SK-N-SH (cell line): Measurements from ENCODE around the gene IL1RL2. TPM values are rescaled to one million over a fixed set of nuclear protein-coding genes. Genes with fewer than 3 reads are reported as not detected.

Experiments used
- CTCF ChIA-PET: fragments of 300-600, 350-600 bp; formaldehyde crosslinking; extraction: SDS; loops from one replicate; lab custom pipeline; 2021; lab: Yijun Ruan, JAX
- POLR2A ChIA-PET: fragments of 350-600 bp; sonication (Branson Sonifier 250); formaldehyde crosslinking; extraction: SDS; loops from one replicate; lab custom pipeline; 2020; ENCODE audit warnings: antibody characterized with exemption, inconsistent platforms; lab: Yijun Ruan, JAX
- DNase-seq: peaks from one replicate; pipeline ENCODE4 v3.0.0; 2012
- H2AFZ ChIP-seq: fragments of 200-600 bp; sonication (generic); 2 replicates; pipeline ENCODE4 v1.8.1; 2016; ENCODE audit warnings: antibody characterized with exemption, mild to moderate bottlenecking, low read depth
- H3F3A ChIP-seq: fragments of 200-600 bp; sonication (generic); replicated peaks from 2 replicates; pipeline ENCODE3; 2016; ENCODE audit warnings: antibody characterized with exemption, mild to moderate bottlenecking; ENCODE audit not compliant: insufficient read depth
- H3K27ac ChIP-seq, 2 experiments: fragments of 200-500 bp in 1 of 2; fragments of 200-600 bp in 1 of 2; sonication (Bioruptor generic) in 1 of 2; sonication (generic), shearing (Covaris generic) in 1 of 2; 2 replicates each; pipeline versions ENCODE4 v1.5.1 to v1.6.1; 2014 to 2016; ENCODE audit warnings: low read depth in 2 of 2, inconsistent platforms in 1 of 2, low read length in 1 of 2, mild to moderate bottlenecking in 1 of 2, mixed read lengths in 1 of 2
- H3K27me3 ChIP-seq: fragments of 200-600 bp; sonication (generic), shearing (Covaris generic); 2 replicates; pipeline ENCODE4 v1.6.1; 2016; ENCODE audit warnings: mixed run types; ENCODE audit not compliant: insufficient read depth
- H3K36me3 ChIP-seq, 2 experiments: fragments of 200-500 bp in 1 of 2; fragments of 200-600 bp in 1 of 2; sonication (Bioruptor generic) in 1 of 2; sonication (generic) in 1 of 2; replicated peaks in 1 of 2; 2 replicates each; pipeline versions ENCODE3 to v1.5.1; 2014 to 2016; ENCODE audit warnings: low read length in 1 of 2, mild to moderate bottlenecking in 1 of 2; ENCODE audit not compliant: insufficient read depth in 2 of 2, control insufficient read depth in 1 of 2
- H3K4me1 ChIP-seq, 2 experiments: fragments of 200-500 bp in 1 of 2; fragments of 200-600 bp in 1 of 2; sonication (Bioruptor generic) in 1 of 2; sonication (generic), shearing (Covaris generic) in 1 of 2; 2 replicates each; pipeline versions ENCODE4 v1.5.1 to v1.6.1; 2014 to 2016; ENCODE audit warnings: low read depth in 1 of 2, low read length in 1 of 2, mixed run types in 1 of 2; ENCODE audit not compliant: insufficient read depth in 2 of 2, control insufficient read depth in 1 of 2
- H3K4me2 ChIP-seq: fragments of 200-600 bp; sonication (generic), shearing (Covaris generic); 2 replicates; pipeline ENCODE4 v1.6.1; 2017; ENCODE audit warnings: mixed run types
- H3K4me3 ChIP-seq, 2 experiments: fragments of 200-500 bp in 1 of 2; fragments of 200-600 bp in 1 of 2; sonication (Bioruptor generic) in 1 of 2; sonication (generic), shearing (Covaris generic) in 1 of 2; 2 replicates each; pipeline versions ENCODE4 v1.5.1 to v1.8.1; 2014 to 2016; ENCODE audit warnings: low read depth in 2 of 2, inconsistent platforms in 1 of 2, low read length in 1 of 2, mild to moderate bottlenecking in 1 of 2, mixed read lengths in 1 of 2, moderate library complexity in 1 of 2
- H3K79me2 ChIP-seq: fragments of 200-600 bp; sonication (generic); 2 replicates; pipeline ENCODE4 v1.8.1; 2017; ENCODE audit warnings: mild to moderate bottlenecking; ENCODE audit not compliant: insufficient read depth
- H3K9ac ChIP-seq: fragments of 200-600 bp; sonication (generic); 2 replicates; pipeline ENCODE4 v1.6.1; 2017; ENCODE audit warnings: mixed run types
- H3K9me2 ChIP-seq: fragments of 200-600 bp; sonication (generic); 2 replicates; pipeline ENCODE4 v1.6.1; 2017; ENCODE audit warnings: mixed run types
- H3K9me3 ChIP-seq: fragments of 200-600 bp; sonication (generic); 2 replicates; pipeline ENCODE4 v1.6.1; 2017; ENCODE audit warnings: mixed run types, mild to moderate bottlenecking, moderate library complexity
- H4K20me1 ChIP-seq: fragments of 200-600 bp; sonication (generic); 2 replicates; pipeline ENCODE4 v1.6.1; 2017; ENCODE audit warnings: mild to moderate bottlenecking, mixed run types; ENCODE audit not compliant: insufficient read depth
- EZH2phosphoT487 ChIP-seq: fragments of 200-600 bp; sonication (generic); IDR thresholded peaks from 2 replicates; pipeline ENCODE4 v1.6.1; 2017; ENCODE audit warnings: low read depth, mixed run types, mild to moderate bottlenecking, antibody characterized with exemption, moderate library complexity, borderline replicate concordance
- FOXM1 ChIP-seq: IDR thresholded peaks from 2 replicates; pipeline ENCODE4 v1.4.0; 2012; ENCODE audit warnings: low read depth, mild to moderate bottlenecking
- GABPA ChIP-seq: IDR thresholded peaks from 2 replicates; pipeline ENCODE4 v1.4.0; 2012; ENCODE audit warnings: low read depth, mild to moderate bottlenecking
- MXI1 ChIP-seq: IDR thresholded peaks from 2 replicates; pipeline ENCODE4 v1.6.1; 2012; ENCODE audit warnings: mild to moderate bottlenecking, low read depth, low read length, improper control_type of control experiment
- TEAD4 ChIP-seq: IDR thresholded peaks from 2 replicates; pipeline ENCODE4 v1.4.0; 2012; ENCODE audit warnings: mild to moderate bottlenecking, borderline replicate concordance; ENCODE audit not compliant: insufficient read depth
- YY1 ChIP-seq: IDR thresholded peaks from 2 replicates; pipeline ENCODE4 v1.4.0; 2012; ENCODE audit warnings: low read depth, mild to moderate bottlenecking
- WGBS: methylation state at CpG from one replicate; pipeline ENCODE4 v1.1.6; 2017; ENCODE audit warnings: low lambda C conversion rate; 5-methylcytosine and 5-hydroxymethylcytosine counted together
- polyA plus RNA-seq, 3 experiments: library from polyadenylated mRNA; depleted of rRNA; stranded (reverse); fragments of >200 nt; gene quantifications; 2 replicates each; pipeline ENCODE4 v1.2.3, GENCODE V29; 2012
- TF ChIP-seq, protein P1 (sequence below): fragments of 150-350 bp; IDR thresholded peaks from 2 replicates; pipeline ENCODE4 v1.6.1; 2016; ENCODE audit warnings: mild to moderate bottlenecking, low read depth, low read length
- TF ChIP-seq, protein P2 (sequence below): IDR thresholded peaks from 2 replicates; pipeline ENCODE4; 2012
- TF ChIP-seq, protein P3 (sequence below): IDR thresholded peaks from 2 replicates; pipeline ENCODE4 v1.6.1; 2012; ENCODE audit warnings: mild to moderate bottlenecking, low read depth, low read length, moderate library complexity

IL1RL2 gene
- polyA plus RNA-seq, 1 of the 3 experiments (the other 2 are of a cell fraction), result 0.05 TPM

DNA sequence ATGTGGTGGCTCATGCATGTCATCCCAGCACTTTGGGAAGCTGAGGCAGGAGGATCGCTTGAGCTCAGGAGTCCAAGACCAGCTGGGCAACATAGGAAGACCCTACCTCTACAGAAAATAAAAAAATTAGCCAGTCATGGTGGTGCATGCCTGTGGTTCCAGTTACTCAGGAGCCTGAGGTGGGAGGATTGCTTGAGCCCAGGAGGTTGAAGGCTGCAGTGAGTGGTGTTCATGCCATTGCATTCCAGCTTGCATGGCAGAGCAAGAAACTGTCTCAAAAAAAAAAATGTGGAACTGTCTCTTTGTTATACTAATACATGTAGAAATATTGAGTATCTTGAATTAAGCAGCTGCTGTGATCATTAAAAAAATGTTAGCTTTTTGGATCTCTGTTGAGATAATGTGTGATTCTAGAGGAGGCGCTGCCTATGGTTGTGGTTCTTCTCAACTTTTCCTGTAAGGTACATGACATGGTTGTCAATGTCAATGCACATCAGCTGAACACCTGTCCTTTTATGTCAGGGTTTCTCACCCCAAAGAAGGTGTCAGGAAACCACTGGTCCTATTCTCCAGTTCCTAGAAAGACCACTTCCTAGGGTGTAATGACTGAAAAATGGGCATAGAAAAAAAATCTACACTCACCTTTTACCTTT lies 89.9 kb downstream of the IL1RL2 start:
- Histone ChIP-seq H3K36me3 (no peaks in the 10 kb centered on the region), H3K9me3 (no peaks in the 10 kb centered on the region), H3K9me2 (no peaks in the 10 kb centered on the region), H4K20me1 (no peaks in the 10 kb centered on the region), H3F3A (no peaks in the 10 kb centered on the region), H3K27me3 (peaks cover 21% of the 10 kb centered on the region; the same call in 1 of the 2 replicates), H3K4me1 (no peaks in the 10 kb centered on the region), H3K79me2 (no peaks in the 10 kb centered on the region), H3K4me3 (no peak overlapping the region), H2AFZ (no peak overlapping the region), H3K9ac (no peak overlapping the region), H3K4me2 (no peak overlapping the region), H3K27ac (no peak overlapping the region)
- ChIA-PET POLR2A (no interaction called here), CTCF (no interaction called here)
- TF ChIP-seq MXI1 (no peak), YY1 (no peak), EZH2phosphoT487 (no peak), TEAD4 (no peak)
- TF ChIP-seq, protein P1, sequence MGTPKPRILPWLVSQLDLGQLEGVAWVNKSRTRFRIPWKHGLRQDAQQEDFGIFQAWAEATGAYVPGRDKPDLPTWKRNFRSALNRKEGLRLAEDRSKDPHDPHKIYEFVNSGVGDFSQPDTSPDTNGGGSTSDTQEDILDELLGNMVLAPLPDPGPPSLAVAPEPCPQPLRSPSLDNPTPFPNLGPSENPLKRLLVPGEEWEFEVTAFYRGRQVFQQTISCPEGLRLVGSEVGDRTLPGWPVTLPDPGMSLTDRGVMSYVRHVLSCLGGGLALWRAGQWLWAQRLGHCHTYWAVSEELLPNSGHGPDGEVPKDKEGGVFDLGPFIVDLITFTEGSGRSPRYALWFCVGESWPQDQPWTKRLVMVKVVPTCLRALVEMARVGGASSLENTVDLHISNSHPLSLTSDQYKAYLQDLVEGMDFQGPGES, result no peak
- TF ChIP-seq, protein P2, sequence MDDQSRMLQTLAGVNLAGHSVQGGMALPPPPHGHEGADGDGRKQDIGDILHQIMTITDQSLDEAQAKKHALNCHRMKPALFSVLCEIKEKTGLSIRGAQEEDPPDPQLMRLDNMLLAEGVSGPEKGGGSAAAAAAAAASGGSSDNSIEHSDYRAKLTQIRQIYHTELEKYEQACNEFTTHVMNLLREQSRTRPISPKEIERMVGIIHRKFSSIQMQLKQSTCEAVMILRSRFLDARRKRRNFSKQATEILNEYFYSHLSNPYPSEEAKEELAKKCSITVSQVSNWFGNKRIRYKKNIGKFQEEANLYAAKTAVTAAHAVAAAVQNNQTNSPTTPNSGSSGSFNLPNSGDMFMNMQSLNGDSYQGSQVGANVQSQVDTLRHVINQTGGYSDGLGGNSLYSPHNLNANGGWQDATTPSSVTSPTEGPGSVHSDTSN, result no peak
- no peak for DNase-seq
- 10% methylated on average over 2 of the region's 2 CpGs for WGBS

DNA sequence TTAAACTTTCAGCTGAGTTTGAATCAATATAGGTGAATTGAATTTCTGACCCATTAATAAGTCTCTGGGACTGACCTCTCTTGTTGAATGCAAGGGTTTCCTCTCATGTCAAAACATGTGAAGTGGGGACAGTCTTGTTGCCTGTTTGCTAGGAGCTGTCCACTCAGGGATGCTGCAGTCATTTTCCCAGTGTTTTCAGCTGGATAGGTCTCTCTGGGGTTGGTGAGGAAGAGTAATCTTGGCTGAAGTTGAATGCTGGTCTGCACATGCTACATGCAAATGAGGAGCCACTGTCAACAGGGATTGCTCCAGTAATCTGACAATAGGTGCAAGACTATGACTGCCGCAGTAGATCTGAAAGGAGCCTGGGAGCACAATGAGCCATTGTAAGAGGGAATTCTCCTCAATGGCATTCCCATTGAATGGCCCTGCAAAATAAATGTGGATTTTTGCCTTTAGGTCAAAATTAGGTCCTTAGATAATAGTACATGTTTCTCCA lies 90.4 kb downstream of the IL1RL2 start:
- Histone ChIP-seq H3K9ac (no peak overlapping the region), H3K4me1 (no peaks in the 10 kb centered on the region), H3K9me3 (no peaks in the 10 kb centered on the region), H3K79me2 (no peaks in the 10 kb centered on the region), H2AFZ (no peak overlapping the region), H3K4me2 (no peak overlapping the region), H4K20me1 (no peaks in the 10 kb centered on the region), H3K9me2 (no peaks in the 10 kb centered on the region), H3K4me3 (no peak overlapping the region), H3K36me3 (no peaks in the 10 kb centered on the region), H3K27ac (no peak overlapping the region), H3F3A (no peaks in the 10 kb centered on the region), H3K27me3 (peaks cover 21% of the 10 kb centered on the region; the same call in 1 of the 2 replicates)
- 17% methylated on average over 1 of the region's 1 CpG for WGBS
- ChIA-PET POLR2A (no interaction called here), CTCF (no interaction called here)
- DNase-seq, result no peak
- no peak for TF ChIP-seq FOXM1
- TF ChIP-seq, protein P3, sequence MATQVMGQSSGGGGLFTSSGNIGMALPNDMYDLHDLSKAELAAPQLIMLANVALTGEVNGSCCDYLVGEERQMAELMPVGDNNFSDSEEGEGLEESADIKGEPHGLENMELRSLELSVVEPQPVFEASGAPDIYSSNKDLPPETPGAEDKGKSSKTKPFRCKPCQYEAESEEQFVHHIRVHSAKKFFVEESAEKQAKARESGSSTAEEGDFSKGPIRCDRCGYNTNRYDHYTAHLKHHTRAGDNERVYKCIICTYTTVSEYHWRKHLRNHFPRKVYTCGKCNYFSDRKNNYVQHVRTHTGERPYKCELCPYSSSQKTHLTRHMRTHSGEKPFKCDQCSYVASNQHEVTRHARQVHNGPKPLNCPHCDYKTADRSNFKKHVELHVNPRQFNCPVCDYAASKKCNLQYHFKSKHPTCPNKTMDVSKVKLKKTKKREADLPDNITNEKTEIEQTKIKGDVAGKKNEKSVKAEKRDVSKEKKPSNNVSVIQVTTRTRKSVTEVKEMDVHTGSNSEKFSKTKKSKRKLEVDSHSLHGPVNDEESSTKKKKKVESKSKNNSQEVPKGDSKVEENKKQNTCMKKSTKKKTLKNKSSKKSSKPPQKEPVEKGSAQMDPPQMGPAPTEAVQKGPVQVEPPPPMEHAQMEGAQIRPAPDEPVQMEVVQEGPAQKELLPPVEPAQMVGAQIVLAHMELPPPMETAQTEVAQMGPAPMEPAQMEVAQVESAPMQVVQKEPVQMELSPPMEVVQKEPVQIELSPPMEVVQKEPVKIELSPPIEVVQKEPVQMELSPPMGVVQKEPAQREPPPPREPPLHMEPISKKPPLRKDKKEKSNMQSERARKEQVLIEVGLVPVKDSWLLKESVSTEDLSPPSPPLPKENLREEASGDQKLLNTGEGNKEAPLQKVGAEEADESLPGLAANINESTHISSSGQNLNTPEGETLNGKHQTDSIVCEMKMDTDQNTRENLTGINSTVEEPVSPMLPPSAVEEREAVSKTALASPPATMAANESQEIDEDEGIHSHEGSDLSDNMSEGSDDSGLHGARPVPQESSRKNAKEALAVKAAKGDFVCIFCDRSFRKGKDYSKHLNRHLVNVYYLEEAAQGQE, result 0 out of 2 replicates have a peak, but pooled peaks have one; percentile 52
- TF ChIP-seq GABPA, result no peak
